HG02623 (cell line): ENCODE data around the gene TBC1D2B.

ENCODE experiments used
- ATAC-seq: cut with Tn5 transposase; IDR thresholded peaks from one replicate; pipeline ENCODE4 v1.9.1; 2021; ENCODE audit warnings: moderate library complexity; ENCODE audit not compliant: unreplicated experiment

Gene TBC1D2B

GRCh38 chr15:78077053-78077870 is at the start of gene TBC1D2B:
TSS of gene TBC1D2B (minus strand) at chr15:78077711. CDS start at chr15:78077652, 59 bp downstream.
- peak; percentile 60 for ATAC-seq

GRCh38 chr15:78125267-78125666 is 47.8 kb upstream of the TBC1D2B start:
- ATAC-seq: no peak

GRCh38 chr15:78120523-78120922 is 43.0 kb upstream of the TBC1D2B start:
- ATAC-seq: no peak

- no peak for ATAC-seq
Measured at GRCh38 chr15:78112551-78112950, 35.0 kb upstream of the TBC1D2B start.

GRCh38 chr15:78111788-78112187 is 34.3 kb upstream of the TBC1D2B start:
- ATAC-seq: no peak

GRCh38 chr15:78110916-78111475 is 33.5 kb upstream of the TBC1D2B start:
- no peak for ATAC-seq

- ATAC-seq: no peak
Measured at GRCh38 chr15:78110096-78110495, 32.6 kb upstream of the TBC1D2B start.

GRCh38 chr15:78109156-78109555 is 31.6 kb upstream of the TBC1D2B start:
- no peak for ATAC-seq

GRCh38 chr15:78108300-78109084 is 31.0 kb upstream of the TBC1D2B start:
- no peak for ATAC-seq

- ATAC-seq: no peak
Measured at GRCh38 chr15:78107471-78107870, 30.0 kb upstream of the TBC1D2B start.

- no peak for ATAC-seq
Measured at GRCh38 chr15:78105476-78106241, 28.1 kb upstream of the TBC1D2B start.

GRCh38 chr15:78104566-78105475 is 27.3 kb upstream of the TBC1D2B start:
- ATAC-seq: no peak

GRCh38 chr15:78104119-78104479 is 26.6 kb upstream of the TBC1D2B start:
- ATAC-seq: no peak

- peak; percentile 75 for ATAC-seq
Measured at GRCh38 chr15:78103406-78104118, 26.1 kb upstream of the TBC1D2B start.

- no peak for ATAC-seq
Measured at GRCh38 chr15:78102741-78103140, 25.2 kb upstream of the TBC1D2B start.

- no peak for ATAC-seq
Measured at GRCh38 chr15:78102211-78102610, 24.7 kb upstream of the TBC1D2B start.

- no peak for ATAC-seq
Measured at GRCh38 chr15:78101423-78102105, 24.1 kb upstream of the TBC1D2B start.

GRCh38 chr15:78100886-78101285 is 23.4 kb upstream of the TBC1D2B start:
- ATAC-seq: no peak
